ENCODE data around the gene GUCY2D. TPM values are rescaled to one million over a fixed set of nuclear protein-coding genes. Genes with fewer than 3 reads are reported as not detected.

The GUCY2D gene
- polyA plus RNA-seq, 1 donor (not counting 4 experiments of a cell fraction or from before 2014, with no cell fraction given): 0.25 TPM

- FAIRE-seq: no peak
Observed at GRCh38 chr17:8048736-8049135, 46.3 kb downstream of the GUCY2D start.

GRCh38 chr17:8051831-8052230 is 49.4 kb downstream of the GUCY2D start:
- FAIRE-seq: no peak
- no peak for DNase-seq (ENCODE audit: low read depth, low spot score)

More at GRCh38 chr17:8048736-8049135, 46.3 kb downstream of the GUCY2D start:
- Histone ChIP-seq H3K9me3 (ENCODE audit: control insufficient read depth, low read depth, low read length) (no peaks in the 10 kb centered on the region), H4K20me1 (ENCODE audit: control insufficient read depth, extremely low read depth, insufficient read depth, low read length) (no peaks in the 10 kb centered on the region), H3K4me3 (ENCODE audit: control insufficient read depth in 2 of 3, extremely low read depth in 1 of 3, insufficient read depth in 2 of 3, low read depth in 1 of 3, low read length in 3 of 3) (no peak overlapping the region), H3K9me1 (ENCODE audit: control insufficient read depth, extremely low read depth, insufficient read depth, low read length) (no peaks in the 10 kb centered on the region), H3K27ac (ENCODE audit: control insufficient read depth, insufficient read depth, low read length) (no peak overlapping the region), H3K79me2 (ENCODE audit: control insufficient read depth, insufficient read depth, low read length) (no peaks in the 10 kb centered on the region), H3K4me1 (ENCODE audit: control insufficient read depth, extremely low read depth, insufficient read depth, low read length) (no peaks in the 10 kb centered on the region), H3K9ac (ENCODE audit: control insufficient read depth, extremely low read depth, insufficient read depth, low read length) (no peak overlapping the region), H3K4me2 (ENCODE audit: control insufficient read depth, extremely low read depth, insufficient read depth, low read depth, low read length) (no peak overlapping the region), H2AFZ (ENCODE audit: control insufficient read depth, low read length) (no peak overlapping the region), H3K27me3 (ENCODE audit: control insufficient read depth, extremely low read depth, insufficient read depth, low read length) (no peaks in the 10 kb centered on the region), H3K36me3 (ENCODE audit: control insufficient read depth in 2 of 2, extremely low read depth in 1 of 2, insufficient read depth in 2 of 2, low read length in 2 of 2) (peaks cover 0 to 9% of the 10 kb centered on the region in 2 experiments)
- no peak for DNase-seq (ENCODE audit: low read depth, low spot score)
- dilution Hi-C loops (cut with MboI; ENCODE audit: extremely low pct_ligation_motif_present, low sequenced_read_pairs): no loop called here
- no peak for TF ChIP-seq CTCF (optimal IDR thresholded peaks at IDR 0.05 in 1 of 3, IDR thresholded peaks at IDR 0.05 in 1 of 3, conservative IDR thresholded peaks at IDR 0.05 in 1 of 3; ENCODE audit: extremely low read depth in 1 of 3, insufficient read depth in 2 of 3, low read length in 3 of 3)
- no peak for TF ChIP-seq EZH2 (IDR thresholded peaks at IDR 0.05; ENCODE audit: low read length)

More at GRCh38 chr17:8051831-8052230, 49.4 kb downstream of the GUCY2D start:
- H3K9me1 ChIP-seq (ENCODE audit: control insufficient read depth, extremely low read depth, insufficient read depth, low read length): no peaks in the 10 kb centered on the region
- peaks cover 10% of the 10 kb centered on the region for H3K4me1 ChIP-seq (ENCODE audit: control insufficient read depth, extremely low read depth, insufficient read depth, low read length)
- H4K20me1 ChIP-seq (ENCODE audit: control insufficient read depth, extremely low read depth, insufficient read depth, low read length): no peaks in the 10 kb centered on the region
- no peak overlapping the region for H3K27ac ChIP-seq (ENCODE audit: control insufficient read depth, insufficient read depth, low read length)
- no peak overlapping the region for H2AFZ ChIP-seq (ENCODE audit: control insufficient read depth, low read length)
- H3K4me2 ChIP-seq (ENCODE audit: control insufficient read depth, extremely low read depth, insufficient read depth, low read depth, low read length): no peak overlapping the region
- H3K27me3 ChIP-seq (ENCODE audit: control insufficient read depth, extremely low read depth, insufficient read depth, low read length): no peaks in the 10 kb centered on the region
- H3K36me3 ChIP-seq (ENCODE audit: control insufficient read depth in 2 of 2, extremely low read depth in 1 of 2, insufficient read depth in 2 of 2, low read length in 2 of 2): peaks cover 0 to 7% of the 10 kb centered on the region in 2 experiments
- no peaks in the 10 kb centered on the region for H3K9me3 ChIP-seq (ENCODE audit: control insufficient read depth, low read depth, low read length)
- TF ChIP-seq EZH2 (IDR thresholded peaks at IDR 0.05; ENCODE audit: low read length): no peak
- no peaks in the 10 kb centered on the region for H3K79me2 ChIP-seq (ENCODE audit: control insufficient read depth, insufficient read depth, low read length)
- no peak overlapping the region for H3K4me3 ChIP-seq (ENCODE audit: control insufficient read depth in 2 of 3, extremely low read depth in 1 of 3, insufficient read depth in 2 of 3, low read depth in 1 of 3, low read length in 3 of 3)
- no peak overlapping the region for H3K9ac ChIP-seq (ENCODE audit: control insufficient read depth, extremely low read depth, insufficient read depth, low read length)
- dilution Hi-C loops (cut with MboI; ENCODE audit: extremely low pct_ligation_motif_present, low sequenced_read_pairs): no loop called here

Data from keratinocyte (primary cell).